K562 (cell line): ENCODE measurements around the gene FAM222A. TPM values are rescaled to one million over a fixed set of nuclear protein-coding genes. Genes with fewer than 3 reads are reported as not detected.

ENCODE experiments used
- ARID1B ChIP-seq: fragments of 450-650 bp; IDR thresholded peaks from 2 replicates; pipeline ENCODE4 v1.6.1; 2016; ENCODE audit warnings: antibody characterized with exemption, mild to moderate bottlenecking, inconsistent platforms
- BCOR ChIP-seq: fragments of 450-650 bp; IDR thresholded peaks from 2 replicates; pipeline ENCODE4 v1.6.1; 2016
- BRD4 ChIP-seq: fragments of 200-600 bp; sonication (generic); IDR thresholded peaks from 2 replicates; pipeline ENCODE4 v1.6.1; 2017; ENCODE audit warnings: inconsistent platforms
- DPF2 ChIP-seq: fragments of 450-650 bp; IDR thresholded peaks from 2 replicates; pipeline ENCODE4 v1.6.1; 2016
- HBP1 ChIP-seq: fragments of 450-650 bp; formaldehyde crosslinking; IDR thresholded peaks from 2 replicates; pipeline ENCODE4 v1.4.0; 2022; ENCODE audit warnings: missing genetic modification characterization
- KLF1 ChIP-seq: fragments of 450-650 bp; IDR thresholded peaks from 2 replicates; pipeline ENCODE4 v1.6.1; 2016; ENCODE audit warnings: missing genetic modification characterization, missing compliant biosample characterization
- KLF10 ChIP-seq: fragments of 250-450 bp; sonication (Bioruptor Pico); IDR thresholded peaks from 2 replicates; pipeline ENCODE4 v1.6.1; 2021; ENCODE audit warnings: matching md5 sums
- LARP7 ChIP-seq: fragments of 450-650 bp; IDR thresholded peaks from 2 replicates; pipeline ENCODE4 v1.6.1; 2016
- MNT ChIP-seq, 2 experiments: fragments of 450-650 bp; conservative IDR thresholded peaks; 2 replicates each; pipeline ENCODE4 v1.6.1; 2017; ENCODE audit warnings: mild to moderate bottlenecking in 2 of 2, moderate library complexity in 2 of 2
- NCOR1 ChIP-seq: fragments of 450-650 bp; IDR thresholded peaks from 2 replicates; pipeline ENCODE4 v1.6.1; 2016; ENCODE audit warnings: mild to moderate bottlenecking, moderate library complexity
- NFIX ChIP-seq: fragments of 250-450 bp; sonication (Bioruptor Pico); IDR thresholded peaks from 2 replicates; pipeline ENCODE4 v1.4.0; 2020; ENCODE audit warnings: low read depth, mild to moderate bottlenecking, moderate library complexity
- POLR2A ChIP-seq: fragments of 450-650 bp; conservative IDR thresholded peaks from 2 replicates; pipeline ENCODE4 v1.6.1; 2016
- POLR3A ChIP-seq: IDR thresholded peaks from 2 replicates; pipeline ENCODE4 v1.6.1; 2011; ENCODE audit warnings: borderline replicate concordance, mild to moderate bottlenecking, moderate library complexity; ENCODE audit not compliant: insufficient read length, insufficient read depth; ENCODE audit errors: extremely low read depth
- POLR3G ChIP-seq: IDR thresholded peaks from 2 replicates; pipeline ENCODE4 v1.6.1; 2011; ENCODE audit not compliant: insufficient read length, insufficient replicate concordance; ENCODE audit errors: extremely low read depth
- RCOR1 ChIP-seq, 2 experiments: IDR thresholded peaks; 2 replicates each; pipeline ENCODE4 v1.6.1; 2012; ENCODE audit warnings: low read depth in 2 of 2, low read length in 2 of 2, borderline replicate concordance in 1 of 2, improper control_type of control experiment in 1 of 2
- RFX5 ChIP-seq: IDR thresholded peaks from 2 replicates; pipeline ENCODE4 v1.6.1; 2011; ENCODE audit warnings: low read depth, mild to moderate bottlenecking, improper control_type of control experiment, low read length
- SMAD4 ChIP-seq: fragments of 250-450 bp; sonication (Bioruptor Pico); conservative IDR thresholded peaks from 2 replicates; pipeline ENCODE4 v1.8.0; 2021; ENCODE audit warnings: inconsistent platforms, mild to moderate bottlenecking, moderate library complexity
- SPI1 ChIP-seq: IDR thresholded peaks from 2 replicates; pipeline ENCODE4 v1.6.1; 2011; ENCODE audit warnings: low read depth, low read length, control low read depth, borderline replicate concordance
- TBL1XR1 ChIP-seq, 2 experiments: IDR thresholded peaks; 2 replicates each; pipeline ENCODE4 v1.6.1; 2012; ENCODE audit warnings: improper control_type of control experiment in 2 of 2, low read length in 2 of 2, mild to moderate bottlenecking in 1 of 2
- ZC3H8 ChIP-seq: fragments of 450-650 bp; IDR thresholded peaks from 2 replicates; pipeline ENCODE4 v1.6.1; 2017
- ZNF263 ChIP-seq: sonication (generic); formaldehyde crosslinking; IDR thresholded peaks from 2 replicates; pipeline ENCODE4 v1.8.0; 2022; ENCODE audit warnings: mild to moderate bottlenecking, missing genetic modification reagents, borderline replicate concordance
- ZNF354B ChIP-seq: fragments of 250-450 bp; sonication (Bioruptor Pico); IDR thresholded peaks from 2 replicates; pipeline ENCODE4 v1.4.0; 2020
- ZNF57 ChIP-seq: fragments of 450-650 bp; formaldehyde crosslinking; IDR thresholded peaks from 2 replicates; pipeline ENCODE4 v1.4.0; 2020; ENCODE audit warnings: mild to moderate bottlenecking, moderate library complexity
- ZNF696 ChIP-seq: fragments of 250-450 bp; sonication (Bioruptor Pico); conservative IDR thresholded peaks from 2 replicates; pipeline ENCODE4 v1.4.0; 2020; ENCODE audit warnings: mild to moderate bottlenecking, moderate library complexity
- polyA plus RNA-seq, 8 experiments: library from polyadenylated mRNA; depleted of rRNA in 4 of 8; stranded (reverse) in 5 of 8; unstranded in 3 of 8; fragments of >200 nt; fragmentation: Nextera tagmentation in 2 of 8; fragmentation: Illumina TruSeq in 1 of 8; extraction: Ambion mirVana in 2 of 8; extraction: Trizol in 1 of 8; gene quantifications; 2 replicates each; pipeline versions ENCODE4 v1.2.1 to v1.2.3, GENCODE V29; 2011 to 2014; ENCODE audit warnings: inconsistent platforms in 1 of 8, missing spikeins in 1 of 8
- total RNA-seq, 7 experiments: library from RNA; depleted of rRNA in 6 of 7; stranded (reverse); fragments of >200 nt in 6 of 7; fragmentation: Illumina TruSeq in 2 of 7; extraction: Trizol in 2 of 7; gene quantifications; 2 replicates each; pipeline versions ENCODE4 v1.2.1 to v1.2.3, GENCODE V29; 2011 to 2021; ENCODE audit warnings: low replicate concordance in 1 of 7
- TF ChIP-seq, protein P1 (sequence below): sonication (generic); formaldehyde crosslinking; IDR thresholded peaks from 2 replicates; pipeline ENCODE4 v1.8.0; 2022; ENCODE audit warnings: missing genetic modification reagents, mild to moderate bottlenecking, moderate library complexity, borderline replicate concordance
- TF ChIP-seq, protein P2 (sequence below): sonication (generic); formaldehyde crosslinking; IDR thresholded peaks from 2 replicates; pipeline ENCODE4 v1.8.0; 2022; ENCODE audit warnings: mild to moderate bottlenecking, missing genetic modification reagents

FAM222A gene
- total and polyA plus RNA-seq, 9 of the 15 experiments (the other 6 are each of a cell fraction or from before 2014, with no cell fraction given), result 0.03 to 0.36 (median 0.12) TPM; not detected in 1

DNA sequence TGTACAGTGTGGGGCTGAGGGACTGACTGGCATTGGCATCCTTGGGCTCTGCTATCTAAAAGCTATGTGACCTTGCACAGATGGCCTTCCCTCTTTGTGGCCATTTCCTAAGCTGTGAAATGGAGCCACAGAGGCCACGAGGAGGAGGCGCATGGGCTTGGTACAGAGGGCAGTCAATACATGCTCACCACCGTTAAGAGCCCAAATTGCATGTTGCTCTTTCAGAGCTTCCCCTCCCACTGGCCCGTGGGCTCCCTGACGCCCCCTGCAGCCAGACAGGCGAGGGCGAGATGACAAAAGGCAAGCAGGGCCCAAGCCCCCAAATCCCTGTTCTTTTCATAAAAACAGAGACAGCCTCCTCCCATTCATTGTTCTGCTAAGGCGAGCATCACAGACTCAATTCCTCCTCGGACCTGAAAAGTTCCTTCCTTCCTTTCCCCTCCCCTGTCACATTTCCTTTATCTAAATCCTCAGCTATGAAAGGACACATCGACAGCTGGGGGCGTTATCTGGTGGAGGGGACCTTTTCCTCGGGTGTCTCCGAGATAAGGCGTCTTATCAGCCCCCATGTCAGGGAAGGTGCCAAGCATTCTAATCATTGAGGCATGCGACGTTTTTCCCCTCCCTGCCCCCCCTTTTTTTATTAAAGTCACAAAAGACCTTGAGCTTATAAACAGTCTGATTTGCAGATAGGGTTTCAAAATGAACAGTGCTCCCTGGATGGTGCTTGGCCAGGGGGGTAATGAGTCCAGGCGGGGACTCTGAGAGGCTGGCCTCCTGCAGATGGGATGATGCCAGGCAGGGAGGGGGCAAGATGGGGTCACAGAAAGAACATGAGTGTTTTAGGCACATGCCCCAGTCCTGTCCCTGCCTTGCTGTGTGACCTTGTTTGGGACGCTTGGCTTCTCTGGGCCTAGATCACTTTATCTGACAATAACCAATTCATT, 26.4 kb downstream of the FAM222A start (continued):
- TF ChIP-seq NCOR1 (peak; percentile 75), HBP1 (no peak), RFX5 (no peak), SPI1 (no peak), ZC3H8 (no peak), LARP7 (no peak), KLF1 (tag) (no peak), ZNF57 (CRISPR knock-in tag) (no peak), POLR3G (no peak), KLF10 (CRISPR knock-in tag) (no peak), ZNF354B (CRISPR knock-in tag) (no peak), RCOR1 (IDR thresholded peaks at IDR 0.05; ENCODE audit: borderline replicate concordance in 1 of 2, low read depth in 2 of 2, low read length in 2 of 2) (0 out of 4 replicates have a peak, but pooled peaks of 1 of the 2 experiments have one; percentile 10), SMAD4 (peak; percentile 31; the same call in 1 of the 2 replicates), ZNF263 (CRISPR knock-in tag) (0 out of 2 replicates have a peak, but pooled peaks have one; percentile 30), ARID1B (peak; percentile 83), BRD4 (no peak), ZNF696 (CRISPR knock-in tag) (no peak), BCOR (peak; percentile 79), POLR3A (no peak), TBL1XR1 (IDR thresholded peaks at IDR 0.05; ENCODE audit: low read length in 2 of 2) (no peak), NFIX (no peak), MNT (conservative IDR thresholded peaks at IDR 0.05) (no peak), POLR2A (no peak), DPF2 (peak; percentile 37; the same call in 1 of the 2 replicates)
- TF ChIP-seq, protein P1, sequence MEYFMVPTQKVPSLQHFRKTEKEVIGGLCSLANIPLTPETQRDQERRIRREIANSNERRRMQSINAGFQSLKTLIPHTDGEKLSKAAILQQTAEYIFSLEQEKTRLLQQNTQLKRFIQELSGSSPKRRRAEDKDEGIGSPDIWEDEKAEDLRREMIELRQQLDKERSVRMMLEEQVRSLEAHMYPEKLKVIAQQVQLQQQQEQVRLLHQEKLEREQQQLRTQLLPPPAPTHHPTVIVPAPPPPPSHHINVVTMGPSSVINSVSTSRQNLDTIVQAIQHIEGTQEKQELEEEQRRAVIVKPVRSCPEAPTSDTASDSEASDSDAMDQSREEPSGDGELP (CRISPR knock-in tag), result peak; percentile 51; the same call in 1 of the 2 replicates
- TF ChIP-seq, protein P2, sequence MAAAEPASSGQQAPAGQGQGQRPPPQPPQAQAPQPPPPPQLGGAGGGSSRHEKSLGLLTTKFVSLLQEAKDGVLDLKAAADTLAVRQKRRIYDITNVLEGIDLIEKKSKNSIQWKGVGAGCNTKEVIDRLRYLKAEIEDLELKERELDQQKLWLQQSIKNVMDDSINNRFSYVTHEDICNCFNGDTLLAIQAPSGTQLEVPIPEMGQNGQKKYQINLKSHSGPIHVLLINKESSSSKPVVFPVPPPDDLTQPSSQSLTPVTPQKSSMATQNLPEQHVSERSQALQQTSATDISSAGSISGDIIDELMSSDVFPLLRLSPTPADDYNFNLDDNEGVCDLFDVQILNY (CRISPR knock-in tag), result no peak
